NAMALWA (cell line): ENCODE results near the gene KIF13A.
A peak's percentile ranks its signal among the peaks of the same experiment; 100 is the strongest.
"Not testable (repeated sequence)": the region's sequence is repeated elsewhere in the genome, so short reads cannot be mapped to it uniquely, and the experiment has no call there.

Experiments used
- DNase-seq: peaks from one replicate; pipeline ENCODE4 v3.0.0-alpha.2; 2015; ENCODE audit warnings: low spot score

The KIF13A gene

GRCh38 chr6:17987447-17987696, at the start of gene KIF13A:
Gene KIF13A, minus strand, starts transcription at chr6:17987635. Its CDS starts 172 bp downstream, at chr6:17987463.
- DNase-seq, result no peak

DNA sequence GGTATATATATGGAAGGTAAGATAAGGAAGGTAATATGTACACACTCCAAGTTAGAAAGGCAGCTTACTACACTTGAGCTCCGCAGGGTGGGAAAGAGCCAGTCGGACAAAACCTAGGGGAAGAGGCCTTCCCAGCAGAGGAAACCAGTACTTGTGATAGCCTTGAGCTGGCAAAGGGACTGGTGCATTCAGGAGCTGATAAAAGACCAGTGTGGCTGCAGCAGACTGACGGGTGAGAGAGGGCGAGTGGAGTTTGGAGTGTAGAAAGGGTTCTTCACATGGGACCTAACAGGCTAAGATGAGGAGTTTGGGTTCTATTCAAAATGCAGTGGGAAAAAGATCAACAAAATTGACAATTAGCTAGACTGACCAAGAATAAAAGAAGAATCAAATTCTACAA, 49.3 kb upstream of the KIF13A start:
- DNase-seq, result no peak

GRCh38 chr6:18035330-18035854, 48.0 kb upstream of the KIF13A start:
- DNase-seq, result no peak

GRCh38 chr6:18034798-18035202, 47.4 kb upstream of the KIF13A start:
- peak; percentile 22 for DNase-seq

GRCh38 chr6:18031680-18032256, 44.3 kb upstream of the KIF13A start:
- DNase-seq, result no peak

- no peak for DNase-seq
Measured at GRCh38 chr6:18031189-18031588, 43.8 kb upstream of the KIF13A start.

DNA sequence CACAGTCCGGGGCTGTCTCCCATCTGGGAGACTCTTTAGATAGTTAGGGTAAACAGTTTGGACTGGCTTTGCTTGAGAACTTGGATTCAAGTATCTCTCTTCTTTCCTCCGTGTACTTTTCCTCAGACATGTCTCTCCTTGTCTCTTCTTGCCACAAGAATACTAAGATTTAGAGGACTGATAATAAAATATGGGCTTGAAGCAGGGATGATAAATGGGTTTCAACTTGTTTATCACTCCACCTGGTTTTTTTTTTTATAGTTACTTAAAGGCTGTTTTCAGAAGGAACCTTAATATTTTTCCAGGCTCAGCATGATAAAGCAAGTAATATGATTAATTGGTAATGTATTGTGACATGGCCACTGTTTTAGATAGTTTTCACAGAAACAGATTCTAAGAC, 40.9 kb upstream of the KIF13A start:
- no peak for DNase-seq

GRCh38 chr6:18025596-18025995, 38.2 kb upstream of the KIF13A start:
- DNase-seq, result no peak

DNA sequence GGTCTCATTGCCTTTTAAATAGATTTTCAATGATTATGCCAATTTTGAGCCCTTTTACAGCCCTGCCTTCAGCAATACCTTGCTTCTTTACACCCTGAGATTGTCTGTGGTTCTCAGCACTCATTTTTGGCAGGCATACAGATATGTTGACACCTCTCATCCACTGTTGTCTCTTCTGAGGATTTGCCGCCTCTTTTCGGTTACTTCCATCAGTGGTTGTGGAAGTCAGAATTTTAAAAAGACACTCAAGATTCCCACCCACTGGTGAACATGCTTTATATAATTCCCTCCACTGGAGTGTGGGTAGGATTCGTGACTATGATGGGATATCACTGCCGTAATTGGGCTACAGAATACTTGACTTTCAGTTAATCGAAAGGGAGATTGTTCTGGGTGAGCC, 37.4 kb upstream of the KIF13A start:
- DNase-seq, result no peak

GRCh38 chr6:18023891-18024290, 36.5 kb upstream of the KIF13A start:
- DNase-seq, result no peak

GRCh38 chr6:18022398-18023231, 35.2 kb upstream of the KIF13A start:
- no peak for DNase-seq

GRCh38 chr6:18021166-18021850, 33.9 kb upstream of the KIF13A start:
- DNase-seq, result no peak

- DNase-seq, result not testable (repeated sequence)
Measured at GRCh38 chr6:18020545-18020944, 33.1 kb upstream of the KIF13A start.

GRCh38 chr6:18019539-18020534, 32.4 kb upstream of the KIF13A start:
- no peak for DNase-seq

- not testable (repeated sequence) for DNase-seq
Measured at GRCh38 chr6:18019133-18019532, 31.7 kb upstream of the KIF13A start.

- no peak for DNase-seq
Measured at GRCh38 chr6:18016698-18017097, 29.3 kb upstream of the KIF13A start.

GRCh38 chr6:18016133-18016532, 28.7 kb upstream of the KIF13A start:
- DNase-seq, result no peak

- no peak for DNase-seq
Measured at GRCh38 chr6:18011287-18011686, 23.9 kb upstream of the KIF13A start.

- DNase-seq, result peak; percentile 20
Measured at GRCh38 chr6:18010540-18010939, 23.1 kb upstream of the KIF13A start.

DNA sequence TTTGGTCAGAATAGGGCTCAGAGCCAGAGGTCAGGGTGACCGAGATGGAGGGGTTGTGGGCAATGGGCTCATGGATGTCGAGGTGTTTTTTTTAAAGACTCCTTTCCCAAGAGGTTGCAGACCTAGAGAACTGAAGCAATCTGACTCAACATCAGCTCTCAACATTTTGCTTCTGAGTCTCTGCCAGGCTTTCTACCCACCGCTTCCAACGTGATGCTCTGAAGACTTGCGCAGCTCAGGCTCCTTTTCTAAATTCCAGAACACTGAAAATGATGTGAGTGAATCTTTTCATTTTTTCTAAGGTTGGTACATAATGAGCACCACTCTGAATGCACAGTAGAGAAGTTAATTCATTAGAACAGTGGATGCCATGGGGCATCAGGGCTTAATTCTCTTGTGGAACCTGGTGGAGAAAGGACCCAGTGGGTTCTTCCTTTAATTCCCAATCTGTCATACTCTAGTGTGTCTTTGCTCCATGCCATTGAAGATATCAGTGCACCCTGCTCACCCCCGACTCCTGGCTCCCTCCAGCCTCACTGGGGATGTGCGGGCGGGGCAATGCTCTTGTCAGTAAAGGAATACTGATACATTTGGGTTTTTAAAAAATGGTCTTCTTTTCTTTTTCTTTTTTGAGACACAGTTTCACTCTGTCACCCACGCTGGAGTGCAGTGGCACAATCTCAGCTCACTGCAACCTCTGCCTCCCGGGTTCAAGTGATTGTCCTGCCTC, 17.0 kb upstream of the KIF13A start:
- no peak for DNase-seq

DNA sequence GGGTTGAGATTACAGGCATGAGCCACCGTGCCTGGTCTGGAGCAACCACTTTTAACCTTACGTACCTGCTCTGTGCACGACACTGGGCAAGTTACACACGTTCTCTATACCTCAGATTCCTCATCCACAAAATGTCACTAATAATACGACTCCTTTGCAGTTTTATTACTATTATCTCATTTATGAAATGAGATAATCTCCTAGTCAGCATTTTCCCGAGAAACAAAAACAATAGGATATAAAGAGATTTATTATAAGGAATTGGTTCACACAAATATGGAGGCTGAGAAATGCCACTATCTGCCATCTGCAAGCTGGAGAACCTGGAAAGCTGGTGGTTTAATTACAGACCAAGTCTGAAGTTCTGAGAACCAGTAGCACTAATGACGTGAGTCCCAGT, 12.0 kb upstream of the KIF13A start:
- DNase-seq, result no peak
